HepG2 (cell line): ENCODE data around the gene LOXL3. TPM values are rescaled to one million over a fixed set of nuclear protein-coding genes. Genes with fewer than 3 reads are reported as not detected.

Experiments
- FIP1L1 ChIP-seq: fragments of 200-400 bp; formaldehyde crosslinking; IDR thresholded peaks from 2 replicates; pipeline ENCODE4 v1.6.1; 2018; ENCODE audit warnings: low read depth, mild to moderate bottlenecking, low read length, moderate library complexity, borderline replicate concordance; ENCODE audit not compliant: insufficient read depth
- RAD51 ChIP-seq: fragments of 450-650 bp; IDR thresholded peaks from 2 replicates; pipeline ENCODE4 v1.6.1; 2016; ENCODE audit warnings: borderline replicate concordance
- ZNF101 ChIP-seq: sonication (generic); formaldehyde crosslinking; IDR thresholded peaks from 2 replicates; pipeline ENCODE4 v1.4.0; 2020; ENCODE audit warnings: mild to moderate bottlenecking, low read depth, missing genetic modification reagents, borderline replicate concordance
- ZNF260 ChIP-seq: sonication (generic); formaldehyde crosslinking; IDR thresholded peaks from 2 replicates; pipeline ENCODE4 v1.4.0; 2020; ENCODE audit warnings: missing genetic modification reagents, low read depth, mild to moderate bottlenecking, borderline replicate concordance
- ZNF274 ChIP-seq: sonication (generic); formaldehyde crosslinking; IDR thresholded peaks from 2 replicates; pipeline ENCODE4 v1.5.1; 2020; ENCODE audit warnings: mild to moderate bottlenecking, missing genetic modification reagents
- ZNF282 ChIP-seq: fragments of 450-650 bp; IDR thresholded peaks from 2 replicates; pipeline ENCODE4 v1.6.1; 2018; ENCODE audit not compliant: partially characterized antibody
- ZNF556 ChIP-seq: sonication (generic); formaldehyde crosslinking; IDR thresholded peaks from 2 replicates; pipeline ENCODE4 v1.4.0; 2020; ENCODE audit warnings: mild to moderate bottlenecking, missing genetic modification reagents, borderline replicate concordance
- ZNF652 ChIP-seq: IDR thresholded peaks from 2 replicates; pipeline ENCODE4 v1.6.1; 2016; ENCODE audit warnings: low read depth, borderline replicate concordance
- ZNF749 ChIP-seq: sonication (generic); formaldehyde crosslinking; IDR thresholded peaks from 2 replicates; pipeline ENCODE4 v1.8.0; 2022; ENCODE audit warnings: mild to moderate bottlenecking, missing genetic modification reagents, moderate library complexity, borderline replicate concordance
- ZNF790 ChIP-seq: sonication (generic); formaldehyde crosslinking; IDR thresholded peaks from 2 replicates; pipeline ENCODE4 v1.8.0; 2022; ENCODE audit warnings: missing genetic modification reagents, mild to moderate bottlenecking, borderline replicate concordance
- polyA plus RNA-seq, 8 experiments: library from polyadenylated mRNA; depleted of rRNA in 3 of 8; stranded (reverse) in 7 of 8; unstranded in 1 of 8; fragments of >200 nt; fragmentation: Illumina TruSeq in 4 of 8; extraction: Trizol in 4 of 8; gene quantifications; 2 replicates each; pipeline versions ENCODE4 v1.2.1 to v1.2.3, GENCODE V29; 2011 to 2016; ENCODE audit warnings: low read depth in 4 of 8, missing spikeins in 1 of 8, mixed read lengths in 1 of 8; ENCODE audit not compliant: insufficient read depth in 1 of 8
- total RNA-seq, 5 experiments: library from RNA; depleted of rRNA; stranded (reverse); fragments of >200 nt; fragmentation: Illumina TruSeq; extraction: Trizol; gene quantifications; 2 replicates each; pipeline ENCODE4 v1.2.3, GENCODE V29; 2016; ENCODE audit warnings: low read depth in 1 of 5
- TF ChIP-seq, protein P1 (sequence below), 2 experiments: fragments of 450-650 bp in 1 of 2; sonication (generic) in 1 of 2; formaldehyde crosslinking in 1 of 2; IDR thresholded peaks; 2 replicates each; pipeline versions ENCODE4 v1.6.1 to v1.8.0; 2016 to 2022; ENCODE audit warnings: antibody characterized with exemption in 1 of 2, mild to moderate bottlenecking in 1 of 2, missing genetic modification reagents in 1 of 2
- TF ChIP-seq, protein P2 (sequence below): IDR thresholded peaks from 2 replicates; pipeline ENCODE4 v1.6.1; 2016; ENCODE audit warnings: missing compliant biosample characterization, missing genetic modification reagents, borderline replicate concordance
- TF ChIP-seq, protein P3 (sequence below): fragments of 450-650 bp; IDR thresholded peaks from 2 replicates; pipeline ENCODE4 v1.6.1; 2016

LOXL3 gene
- total and polyA plus RNA-seq, 2 of the 13 experiments (the other 11 are each of a cell fraction or from before 2014, with no cell fraction given): 0.55 to 6.5 TPM

DNA sequence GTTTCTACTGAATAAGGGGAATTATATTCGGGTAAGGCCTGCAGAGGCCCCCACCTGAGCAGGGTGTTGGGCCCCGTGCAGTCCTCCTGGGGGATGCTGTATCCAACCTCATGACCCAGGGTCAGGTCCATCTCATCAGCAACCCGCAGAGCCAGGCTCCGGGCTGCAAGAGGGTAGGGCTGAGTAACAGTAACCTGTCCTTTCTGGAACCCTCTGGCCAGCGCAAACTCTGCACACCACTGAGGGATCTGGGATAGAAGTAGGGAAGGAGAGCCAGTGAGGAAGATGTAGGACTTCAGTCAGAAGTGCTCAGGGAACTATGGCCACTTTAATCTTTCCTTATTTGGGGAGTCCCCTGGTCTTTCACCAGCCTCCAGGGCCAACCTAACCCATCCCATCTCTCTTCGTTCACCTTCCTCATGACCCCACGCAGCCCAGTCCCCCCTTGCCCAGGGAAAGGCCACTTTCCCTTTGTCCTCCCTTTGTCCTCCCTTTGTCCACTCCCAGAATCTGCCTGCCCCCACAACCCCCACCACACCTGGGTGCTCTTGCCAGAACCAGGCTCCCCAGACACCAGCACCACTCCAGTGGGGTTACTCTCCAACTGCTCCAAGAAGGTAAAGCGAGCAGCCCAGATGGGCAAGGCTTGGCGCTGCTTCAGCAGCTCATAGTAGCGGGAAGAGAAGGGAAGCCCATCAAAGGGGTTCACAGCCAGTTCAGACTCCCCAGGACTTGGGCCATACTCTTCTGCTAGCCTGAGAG lies 28.6 kb downstream of the LOXL3 start (continued):
- TF ChIP-seq, protein P1, sequence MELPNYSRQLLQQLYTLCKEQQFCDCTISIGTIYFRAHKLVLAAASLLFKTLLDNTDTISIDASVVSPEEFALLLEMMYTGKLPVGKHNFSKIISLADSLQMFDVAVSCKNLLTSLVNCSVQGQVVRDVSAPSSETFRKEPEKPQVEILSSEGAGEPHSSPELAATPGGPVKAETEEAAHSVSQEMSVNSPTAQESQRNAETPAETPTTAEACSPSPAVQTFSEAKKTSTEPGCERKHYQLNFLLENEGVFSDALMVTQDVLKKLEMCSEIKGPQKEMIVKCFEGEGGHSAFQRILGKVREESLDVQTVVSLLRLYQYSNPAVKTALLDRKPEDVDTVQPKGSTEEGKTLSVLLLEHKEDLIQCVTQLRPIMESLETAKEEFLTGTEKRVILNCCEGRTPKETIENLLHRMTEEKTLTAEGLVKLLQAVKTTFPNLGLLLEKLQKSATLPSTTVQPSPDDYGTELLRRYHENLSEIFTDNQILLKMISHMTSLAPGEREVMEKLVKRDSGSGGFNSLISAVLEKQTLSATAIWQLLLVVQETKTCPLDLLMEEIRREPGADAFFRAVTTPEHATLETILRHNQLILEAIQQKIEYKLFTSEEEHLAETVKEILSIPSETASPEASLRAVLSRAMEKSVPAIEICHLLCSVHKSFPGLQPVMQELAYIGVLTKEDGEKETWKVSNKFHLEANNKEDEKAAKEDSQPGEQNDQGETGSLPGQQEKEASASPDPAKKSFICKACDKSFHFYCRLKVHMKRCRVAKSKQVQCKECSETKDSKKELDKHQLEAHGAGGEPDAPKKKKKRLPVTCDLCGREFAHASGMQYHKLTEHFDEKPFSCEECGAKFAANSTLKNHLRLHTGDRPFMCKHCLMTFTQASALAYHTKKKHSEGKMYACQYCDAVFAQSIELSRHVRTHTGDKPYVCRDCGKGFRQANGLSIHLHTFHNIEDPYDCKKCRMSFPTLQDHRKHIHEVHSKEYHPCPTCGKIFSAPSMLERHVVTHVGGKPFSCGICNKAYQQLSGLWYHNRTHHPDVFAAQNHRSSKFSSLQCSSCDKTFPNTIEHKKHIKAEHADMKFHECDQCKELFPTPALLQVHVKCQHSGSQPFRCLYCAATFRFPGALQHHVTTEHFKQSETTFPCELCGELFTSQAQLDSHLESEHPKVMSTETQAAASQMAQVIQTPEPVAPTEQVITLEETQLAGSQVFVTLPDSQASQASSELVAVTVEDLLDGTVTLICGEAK (IDR thresholded peaks at IDR 0.05): no peak
- TF ChIP-seq, protein P1 (CRISPR knock-in tag; IDR thresholded peaks at IDR 0.05): no peak
- TF ChIP-seq FIP1L1 (no peak), ZNF101 (CRISPR knock-in tag) (no peak), ZNF790 (CRISPR knock-in tag) (peak; percentile 54; the same call in 1 of the 2 replicates), ZNF652 (CRISPR knock-in tag) (no peak), ZNF260 (no peak), ZNF274 (peak; percentile 13; the same call in 1 of the 2 replicates), RAD51 (no peak), ZNF749 (CRISPR knock-in tag) (no peak), ZNF282 (no peak), ZNF556 (CRISPR knock-in tag) (no peak)
- TF ChIP-seq, protein P2, sequence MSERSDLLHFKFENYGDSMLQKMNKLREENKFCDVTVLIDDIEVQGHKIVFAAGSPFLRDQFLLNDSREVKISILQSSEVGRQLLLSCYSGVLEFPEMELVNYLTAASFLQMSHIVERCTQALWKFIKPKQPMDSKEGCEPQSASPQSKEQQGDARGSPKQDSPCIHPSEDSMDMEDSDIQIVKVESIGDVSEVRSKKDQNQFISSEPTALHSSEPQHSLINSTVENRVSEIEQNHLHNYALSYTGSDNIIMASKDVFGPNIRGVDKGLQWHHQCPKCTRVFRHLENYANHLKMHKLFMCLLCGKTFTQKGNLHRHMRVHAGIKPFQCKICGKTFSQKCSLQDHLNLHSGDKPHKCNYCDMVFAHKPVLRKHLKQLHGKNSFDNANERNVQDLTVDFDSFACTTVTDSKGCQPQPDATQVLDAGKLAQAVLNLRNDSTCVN (CRISPR knock-in tag): no peak
- TF ChIP-seq, protein P3, sequence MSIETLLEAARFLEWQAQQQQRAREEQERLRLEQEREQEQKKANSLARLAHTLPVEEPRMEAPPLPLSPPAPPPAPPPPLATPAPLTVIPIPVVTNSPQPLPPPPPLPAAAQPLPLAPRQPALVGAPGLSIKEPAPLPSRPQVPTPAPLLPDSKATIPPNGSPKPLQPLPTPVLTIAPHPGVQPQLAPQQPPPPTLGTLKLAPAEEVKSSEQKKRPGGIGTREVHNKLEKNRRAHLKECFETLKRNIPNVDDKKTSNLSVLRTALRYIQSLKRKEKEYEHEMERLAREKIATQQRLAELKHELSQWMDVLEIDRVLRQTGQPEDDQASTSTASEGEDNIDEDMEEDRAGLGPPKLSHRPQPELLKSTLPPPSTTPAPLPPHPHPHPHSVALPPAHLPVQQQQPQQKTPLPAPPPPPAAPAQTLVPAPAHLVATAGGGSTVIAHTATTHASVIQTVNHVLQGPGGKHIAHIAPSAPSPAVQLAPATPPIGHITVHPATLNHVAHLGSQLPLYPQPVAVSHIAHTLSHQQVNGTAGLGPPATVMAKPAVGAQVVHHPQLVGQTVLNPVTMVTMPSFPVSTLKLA: no peak
